ENCODE results near the gene NMNAT2. TPM values are rescaled to one million over a fixed set of nuclear protein-coding genes. Genes with fewer than 3 reads are reported as not detected.

The NMNAT2 gene
- polyA plus RNA-seq, 4 donors: 0.34 to 2.3 TPM; not detected in 2

- Histone ChIP-seq H3K36me3 (ENCODE audit: control insufficient read depth in 3 of 3, insufficient read depth in 2 of 3, low read depth in 1 of 3, low read length in 3 of 3) (peaks cover 0 to 2% (median 0%) of the 10 kb centered on the region in 3 donors), H3K27ac (ENCODE audit: low read depth in 1 of 3, low read length in 2 of 3) (no peak overlapping the region), H3K4me1 (ENCODE audit: control insufficient read depth in 3 of 3, insufficient read depth in 2 of 3, low read depth in 1 of 3, low read length in 2 of 3) (peaks cover 0 to 23% (median 0%) of the 10 kb centered on the region in 3 donors), H3K9me3 (ENCODE audit: control insufficient read depth in 2 of 2, insufficient read depth in 1 of 2, low read depth in 1 of 2, low read length in 1 of 2) (peaks cover 0 to 9% of the 10 kb centered on the region in 2 donors), H3K27me3 (ENCODE audit: control insufficient read depth in 3 of 3, insufficient read depth in 3 of 3, low read length in 3 of 3) (no peaks in the 10 kb centered on the region), H3K4me3 (ENCODE audit: low read depth in 1 of 3, low read length in 3 of 3) (no peak overlapping the region)
- FAIRE-seq (no peak), DNase-seq (no peak)
- WGBS, 3 donors: 59 to 74% (median 60%) methylated on average over 3 of the region's 3 CpGs
Observed at GRCh38 chr1:183247484-183247883, 170.7 kb downstream of the NMNAT2 start.

- H3K27ac ChIP-seq (ENCODE audit: low read depth in 1 of 3, low read length in 2 of 3): no peak overlapping the region
- peaks cover 0 to 26% (median 0%) of the 10 kb centered on the region in 3 donors for H3K4me1 ChIP-seq (ENCODE audit: control insufficient read depth in 3 of 3, insufficient read depth in 2 of 3, low read depth in 1 of 3, low read length in 2 of 3)
- H3K4me3 ChIP-seq (ENCODE audit: low read depth in 1 of 3, low read length in 3 of 3): no peak overlapping the region
- peaks cover 0 to 2% (median 0%) of the 10 kb centered on the region in 3 donors for H3K36me3 ChIP-seq (ENCODE audit: control insufficient read depth in 3 of 3, insufficient read depth in 2 of 3, low read depth in 1 of 3, low read length in 3 of 3)
- FAIRE-seq (no peak), DNase-seq (no peak)
- H3K9me3 ChIP-seq (ENCODE audit: control insufficient read depth in 2 of 2, insufficient read depth in 1 of 2, low read depth in 1 of 2, low read length in 1 of 2): peaks cover 0 to 9% of the 10 kb centered on the region in 2 donors
- WGBS, 3 donors: 86 to 89% (median 87%) methylated on average over 11 of the region's 11 CpGs
- no peaks in the 10 kb centered on the region for H3K27me3 ChIP-seq (ENCODE audit: control insufficient read depth in 3 of 3, insufficient read depth in 3 of 3, low read length in 3 of 3)
Observed at GRCh38 chr1:183247066-183247465, 171.1 kb downstream of the NMNAT2 start.

GRCh38 chr1:183246436-183246835, 171.7 kb downstream of the NMNAT2 start:
- Histone ChIP-seq H3K9me3 (ENCODE audit: control insufficient read depth in 2 of 2, insufficient read depth in 1 of 2, low read depth in 1 of 2, low read length in 1 of 2) (peaks cover 0 to 9% of the 10 kb centered on the region in 2 donors), H3K36me3 (ENCODE audit: control insufficient read depth in 3 of 3, insufficient read depth in 2 of 3, low read depth in 1 of 3, low read length in 3 of 3) (peaks cover 0 to 2% (median 0%) of the 10 kb centered on the region in 3 donors), H3K27me3 (ENCODE audit: control insufficient read depth in 3 of 3, insufficient read depth in 3 of 3, low read length in 3 of 3) (no peaks in the 10 kb centered on the region), H3K4me1 (ENCODE audit: control insufficient read depth in 3 of 3, insufficient read depth in 2 of 3, low read depth in 1 of 3, low read length in 2 of 3) (peaks cover 0 to 32% (median 0%) of the 10 kb centered on the region in 3 donors), H3K27ac (ENCODE audit: low read depth in 1 of 3, low read length in 2 of 3) (no peak overlapping the region), H3K4me3 (ENCODE audit: low read depth in 1 of 3, low read length in 3 of 3) (no peak overlapping the region)
- FAIRE-seq (no peak), DNase-seq (no peak)

GRCh38 chr1:183245357-183245756, 172.8 kb downstream of the NMNAT2 start:
- Histone ChIP-seq H3K9me3 (ENCODE audit: control insufficient read depth in 2 of 2, insufficient read depth in 1 of 2, low read depth in 1 of 2, low read length in 1 of 2) (peaks cover 0 to 6% of the 10 kb centered on the region in 2 donors), H3K36me3 (ENCODE audit: control insufficient read depth in 3 of 3, insufficient read depth in 2 of 3, low read depth in 1 of 3, low read length in 3 of 3) (peaks cover 0 to 2% (median 0%) of the 10 kb centered on the region in 3 donors), H3K4me1 (ENCODE audit: control insufficient read depth in 3 of 3, insufficient read depth in 2 of 3, low read depth in 1 of 3, low read length in 2 of 3) (peaks cover 0 to 42% (median 0%) of the 10 kb centered on the region in 3 donors), H3K27me3 (ENCODE audit: control insufficient read depth in 3 of 3, insufficient read depth in 3 of 3, low read length in 3 of 3) (no peaks in the 10 kb centered on the region), H3K4me3 (ENCODE audit: low read depth in 1 of 3, low read length in 3 of 3) (no peak overlapping the region), H3K27ac (ENCODE audit: low read depth in 1 of 3, low read length in 2 of 3) (peak overlapping the region in 1 of 3 donors; percentile 15)
- FAIRE-seq (no peak), DNase-seq (no peak)
- WGBS, 3 donors: 72 to 87% (median 86%) methylated on average over 3 of the region's 3 CpGs

GRCh38 chr1:183244466-183244865, 173.7 kb downstream of the NMNAT2 start:
- H3K27ac ChIP-seq (ENCODE audit: low read depth in 1 of 3, low read length in 2 of 3): peak overlapping the region in 2 of 3 donors; percentile 56 to 66
- no peak for DNase-seq
- peaks cover 0 to 10% (median 0%) of the 10 kb centered on the region in 3 donors for H3K36me3 ChIP-seq (ENCODE audit: control insufficient read depth in 3 of 3, insufficient read depth in 2 of 3, low read depth in 1 of 3, low read length in 3 of 3)
- H3K9me3 ChIP-seq (ENCODE audit: control insufficient read depth in 2 of 2, insufficient read depth in 1 of 2, low read depth in 1 of 2, low read length in 1 of 2): no peaks in the 10 kb centered on the region
- no peaks in the 10 kb centered on the region for H3K27me3 ChIP-seq (ENCODE audit: control insufficient read depth in 3 of 3, insufficient read depth in 3 of 3, low read length in 3 of 3)
- peaks cover 0 to 49% (median 0%) of the 10 kb centered on the region in 3 donors for H3K4me1 ChIP-seq (ENCODE audit: control insufficient read depth in 3 of 3, insufficient read depth in 2 of 3, low read depth in 1 of 3, low read length in 2 of 3)
- WGBS, 3 donors: 72 to 93% (median 83%) methylated on average over 1 of the region's 1 CpG
- no peak for FAIRE-seq
- H3K4me3 ChIP-seq (ENCODE audit: low read depth in 1 of 3, low read length in 3 of 3): no peak overlapping the region

GRCh38 chr1:183243161-183244050, 174.8 kb downstream of the NMNAT2 start:
- Histone ChIP-seq H3K4me3 (ENCODE audit: low read depth in 1 of 3, low read length in 3 of 3) (no peak overlapping the region), H3K27ac (ENCODE audit: low read depth in 1 of 3, low read length in 2 of 3) (peak overlapping the region in 2 of 3 donors; percentile 56 to 61), H3K27me3 (ENCODE audit: control insufficient read depth in 3 of 3, insufficient read depth in 3 of 3, low read length in 3 of 3) (no peaks in the 10 kb centered on the region), H3K36me3 (ENCODE audit: control insufficient read depth in 3 of 3, insufficient read depth in 2 of 3, low read depth in 1 of 3, low read length in 3 of 3) (peaks cover 0 to 13% (median 0%) of the 10 kb centered on the region in 3 donors), H3K9me3 (ENCODE audit: control insufficient read depth in 2 of 2, insufficient read depth in 1 of 2, low read depth in 1 of 2, low read length in 1 of 2) (no peaks in the 10 kb centered on the region), H3K4me1 (ENCODE audit: control insufficient read depth in 3 of 3, insufficient read depth in 2 of 3, low read depth in 1 of 3, low read length in 2 of 3) (peaks cover 0 to 54% (median 0%) of the 10 kb centered on the region in 3 donors)
- DNase-seq (peak in 1 of 2 donors; percentile 69), FAIRE-seq (no peak)
- 71 to 97% (median 85%) methylated on average over 5 of the region's 5 CpGs for WGBS, 3 donors

GRCh38 chr1:183242556-183242955, 175.6 kb downstream of the NMNAT2 start:
- 65 to 77% (median 66%) methylated on average over 3 of the region's 3 CpGs for WGBS, 3 donors
- DNase-seq (no peak), FAIRE-seq (no peak)
- H3K4me3 ChIP-seq (ENCODE audit: low read depth in 1 of 3, low read length in 3 of 3): no peak overlapping the region
- peaks cover 0 to 16% (median 0%) of the 10 kb centered on the region in 3 donors for H3K36me3 ChIP-seq (ENCODE audit: control insufficient read depth in 3 of 3, insufficient read depth in 2 of 3, low read depth in 1 of 3, low read length in 3 of 3)
- peak overlapping the region in 2 of 3 donors; percentile 56 for H3K27ac ChIP-seq (ENCODE audit: low read depth in 1 of 3, low read length in 2 of 3)
- no peaks in the 10 kb centered on the region for H3K9me3 ChIP-seq (ENCODE audit: control insufficient read depth in 2 of 2, insufficient read depth in 1 of 2, low read depth in 1 of 2, low read length in 1 of 2)
- peaks cover 0 to 60% (median 0%) of the 10 kb centered on the region in 3 donors for H3K4me1 ChIP-seq (ENCODE audit: control insufficient read depth in 3 of 3, insufficient read depth in 2 of 3, low read depth in 1 of 3, low read length in 2 of 3)
- no peaks in the 10 kb centered on the region for H3K27me3 ChIP-seq (ENCODE audit: control insufficient read depth in 3 of 3, insufficient read depth in 3 of 3, low read length in 3 of 3)

- whole genome bisulfite sequencing, 3 donors: 73 to 82% (median 80%) methylated on average over 3 of the region's 3 CpGs
- H3K4me1 ChIP-seq (ENCODE audit: control insufficient read depth in 3 of 3, insufficient read depth in 2 of 3, low read depth in 1 of 3, low read length in 2 of 3): peaks cover 0 to 65% (median 0%) of the 10 kb centered on the region in 3 donors
- FAIRE-seq: no peak
- H3K4me3 ChIP-seq (ENCODE audit: low read depth in 1 of 3, low read length in 3 of 3): no peak overlapping the region
- H3K27ac ChIP-seq (ENCODE audit: low read depth in 1 of 3, low read length in 2 of 3): peak overlapping the region in 2 of 3 donors; percentile 17 to 56
- no peaks in the 10 kb centered on the region for H3K9me3 ChIP-seq (ENCODE audit: control insufficient read depth in 2 of 2, insufficient read depth in 1 of 2, low read depth in 1 of 2, low read length in 1 of 2)
- H3K27me3 ChIP-seq (ENCODE audit: control insufficient read depth in 3 of 3, insufficient read depth in 3 of 3, low read length in 3 of 3): no peaks in the 10 kb centered on the region
- no peak for DNase-seq
- peaks cover 0 to 18% (median 0%) of the 10 kb centered on the region in 3 donors for H3K36me3 ChIP-seq (ENCODE audit: control insufficient read depth in 3 of 3, insufficient read depth in 2 of 3, low read depth in 1 of 3, low read length in 3 of 3)
Observed at GRCh38 chr1:183241471-183241870, 176.7 kb downstream of the NMNAT2 start.
